Measurements from ENCODE around the gene KHK.

The KHK gene

GRCh38 chr2:27092696-27093429 lies 6.3 kb downstream of the KHK start:
- TF ChIP-seq CTCF (IDR thresholded peaks at IDR 0.05; ENCODE audit: low read depth, low read length), result no peak
- no peak overlapping the region for H3K4me3 ChIP-seq (replicated peaks in 1 of 2; ENCODE audit: low read depth in 2 of 2, low read length in 2 of 2)
- DNase-seq (ENCODE audit: low read depth in 2 of 2), result no peak

- H3K4me3 ChIP-seq (replicated peaks in 1 of 2; ENCODE audit: low read depth in 2 of 2, low read length in 2 of 2), result no peak overlapping the region
- no peak for TF ChIP-seq CTCF (IDR thresholded peaks at IDR 0.05; ENCODE audit: low read depth, low read length)
- no peak for DNase-seq (ENCODE audit: low read depth in 2 of 2)
Observed at GRCh38 chr2:27093430-27094352, 7.1 kb downstream of the KHK start.

GRCh38 chr2:27094353-27094984 lies 7.9 kb downstream of the KHK start:
- no peak overlapping the region for H3K4me3 ChIP-seq (replicated peaks in 1 of 2; ENCODE audit: low read depth in 2 of 2, low read length in 2 of 2)
- DNase-seq (ENCODE audit: low read depth in 2 of 2), result no peak
- TF ChIP-seq CTCF (IDR thresholded peaks at IDR 0.05; ENCODE audit: low read depth, low read length), result no peak

- no peak for TF ChIP-seq CTCF (IDR thresholded peaks at IDR 0.05; ENCODE audit: low read depth, low read length)
- no peak overlapping the region for H3K4me3 ChIP-seq (replicated peaks in 1 of 2; ENCODE audit: low read depth in 2 of 2, low read length in 2 of 2)
- no peak for DNase-seq (ENCODE audit: low read depth in 2 of 2)
Observed at GRCh38 chr2:27095427-27095744, 8.8 kb downstream of the KHK start.

- peak; percentile 70 to 74 for DNase-seq (ENCODE audit: low read depth in 2 of 2)
- H3K4me3 ChIP-seq (replicated peaks in 1 of 2; ENCODE audit: low read depth in 2 of 2, low read length in 2 of 2), result no peak overlapping the region
Observed at GRCh38 chr2:27095745-27096651, 9.4 kb downstream of the KHK start.

More at GRCh38 chr2:27095745-27096651, 9.4 kb downstream of the KHK start:
- TF ChIP-seq CTCF (IDR thresholded peaks at IDR 0.05; ENCODE audit: low read depth, low read length), result no peak

All from cardiac fibroblast (primary cell).